ENCODE results near the gene LRRK1.

The LRRK1 gene

DNA sequence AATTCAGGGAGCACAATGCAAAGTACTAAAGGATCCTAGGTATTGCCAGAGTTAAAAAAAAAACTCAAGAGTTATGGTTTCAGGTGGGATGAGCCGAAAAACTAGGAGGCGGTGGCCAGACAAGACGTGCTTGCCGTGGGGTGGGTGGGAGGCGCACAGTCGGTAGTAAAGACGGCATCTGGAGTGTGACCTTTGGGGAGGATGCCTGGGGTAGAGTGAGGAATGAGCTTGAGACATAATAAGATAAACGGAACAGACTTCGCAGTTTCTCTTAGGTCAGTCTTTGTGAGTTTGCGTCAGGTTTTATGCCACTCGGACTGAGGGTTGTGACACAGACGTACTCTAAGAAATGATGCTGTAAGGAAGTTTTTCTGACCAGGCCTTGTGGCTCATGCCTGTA lies 139.6 kb downstream of the LRRK1 start:
- no peak for DNase-seq
- Histone ChIP-seq H3K36me3 (no peaks in the 10 kb centered on the region), H3K4me1 (no peaks in the 10 kb centered on the region), H3K27me3 (no peaks in the 10 kb centered on the region), H3K9me3 (no peaks in the 10 kb centered on the region), H3K4me3 (ENCODE audit: low read depth, low read length) (no peak overlapping the region)
- TF ChIP-seq, protein P1, sequence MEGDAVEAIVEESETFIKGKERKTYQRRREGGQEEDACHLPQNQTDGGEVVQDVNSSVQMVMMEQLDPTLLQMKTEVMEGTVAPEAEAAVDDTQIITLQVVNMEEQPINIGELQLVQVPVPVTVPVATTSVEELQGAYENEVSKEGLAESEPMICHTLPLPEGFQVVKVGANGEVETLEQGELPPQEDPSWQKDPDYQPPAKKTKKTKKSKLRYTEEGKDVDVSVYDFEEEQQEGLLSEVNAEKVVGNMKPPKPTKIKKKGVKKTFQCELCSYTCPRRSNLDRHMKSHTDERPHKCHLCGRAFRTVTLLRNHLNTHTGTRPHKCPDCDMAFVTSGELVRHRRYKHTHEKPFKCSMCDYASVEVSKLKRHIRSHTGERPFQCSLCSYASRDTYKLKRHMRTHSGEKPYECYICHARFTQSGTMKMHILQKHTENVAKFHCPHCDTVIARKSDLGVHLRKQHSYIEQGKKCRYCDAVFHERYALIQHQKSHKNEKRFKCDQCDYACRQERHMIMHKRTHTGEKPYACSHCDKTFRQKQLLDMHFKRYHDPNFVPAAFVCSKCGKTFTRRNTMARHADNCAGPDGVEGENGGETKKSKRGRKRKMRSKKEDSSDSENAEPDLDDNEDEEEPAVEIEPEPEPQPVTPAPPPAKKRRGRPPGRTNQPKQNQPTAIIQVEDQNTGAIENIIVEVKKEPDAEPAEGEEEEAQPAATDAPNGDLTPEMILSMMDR (IDR thresholded peaks at IDR 0.05; ENCODE audit: low read depth, low read length), result no peak

DNA sequence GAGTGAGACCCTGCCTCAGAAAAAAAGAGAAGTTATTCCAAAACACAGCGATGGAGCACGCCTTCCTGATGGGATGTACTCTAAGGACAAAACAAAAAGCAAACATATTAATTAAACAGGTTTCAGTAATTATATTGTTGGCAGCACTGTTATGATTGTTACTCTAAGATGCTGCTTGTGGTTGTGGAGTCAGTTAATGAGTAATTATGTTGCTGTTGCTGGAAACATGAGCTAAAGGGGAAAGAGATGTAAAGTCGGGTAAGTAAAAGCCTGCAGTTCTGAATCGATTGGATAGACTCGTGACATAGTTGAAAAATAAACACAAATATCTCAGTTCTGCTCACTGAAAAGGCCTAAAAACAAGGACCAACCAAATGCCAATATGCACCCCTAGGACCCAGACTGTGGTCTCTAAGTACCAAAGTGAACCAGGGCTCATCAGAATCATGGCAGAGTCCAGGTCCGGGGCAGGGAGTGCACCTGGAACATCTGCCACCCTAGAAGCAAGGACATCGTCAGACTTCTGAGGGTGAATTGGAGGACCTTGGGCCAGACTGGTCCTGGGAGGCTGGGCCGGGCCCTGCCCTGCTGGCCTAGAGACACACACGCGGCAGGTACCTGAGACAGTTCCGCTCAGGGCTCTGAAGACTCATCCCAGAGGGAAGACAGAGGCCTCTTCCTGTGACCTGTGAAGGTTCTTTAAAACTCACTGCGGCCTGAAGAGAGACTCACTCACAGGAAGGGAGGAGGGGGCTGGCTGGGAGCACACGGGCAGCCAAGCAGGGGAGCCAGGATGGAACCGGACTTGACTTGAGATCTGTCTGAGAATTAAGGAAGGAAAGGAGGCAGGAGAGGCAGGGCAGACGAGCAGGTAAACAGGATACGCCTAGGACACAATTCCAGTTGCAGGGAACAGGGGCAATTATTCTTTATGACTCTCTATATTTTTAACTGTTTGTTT lies 140.5 kb downstream of the LRRK1 start:
- TF ChIP-seq, protein P1 (IDR thresholded peaks at IDR 0.05; ENCODE audit: low read depth, low read length), result no peak
- DNase-seq, result no peak
- H3K27me3 ChIP-seq, result no peaks in the 10 kb centered on the region
- no peaks in the 10 kb centered on the region for H3K9me3 ChIP-seq
- no peaks in the 10 kb centered on the region for H3K36me3 ChIP-seq
- no peak overlapping the region for H3K4me3 ChIP-seq (ENCODE audit: low read depth, low read length)
- no peaks in the 10 kb centered on the region; the same call in 1 of the 2 replicates for H3K4me1 ChIP-seq

DNA sequence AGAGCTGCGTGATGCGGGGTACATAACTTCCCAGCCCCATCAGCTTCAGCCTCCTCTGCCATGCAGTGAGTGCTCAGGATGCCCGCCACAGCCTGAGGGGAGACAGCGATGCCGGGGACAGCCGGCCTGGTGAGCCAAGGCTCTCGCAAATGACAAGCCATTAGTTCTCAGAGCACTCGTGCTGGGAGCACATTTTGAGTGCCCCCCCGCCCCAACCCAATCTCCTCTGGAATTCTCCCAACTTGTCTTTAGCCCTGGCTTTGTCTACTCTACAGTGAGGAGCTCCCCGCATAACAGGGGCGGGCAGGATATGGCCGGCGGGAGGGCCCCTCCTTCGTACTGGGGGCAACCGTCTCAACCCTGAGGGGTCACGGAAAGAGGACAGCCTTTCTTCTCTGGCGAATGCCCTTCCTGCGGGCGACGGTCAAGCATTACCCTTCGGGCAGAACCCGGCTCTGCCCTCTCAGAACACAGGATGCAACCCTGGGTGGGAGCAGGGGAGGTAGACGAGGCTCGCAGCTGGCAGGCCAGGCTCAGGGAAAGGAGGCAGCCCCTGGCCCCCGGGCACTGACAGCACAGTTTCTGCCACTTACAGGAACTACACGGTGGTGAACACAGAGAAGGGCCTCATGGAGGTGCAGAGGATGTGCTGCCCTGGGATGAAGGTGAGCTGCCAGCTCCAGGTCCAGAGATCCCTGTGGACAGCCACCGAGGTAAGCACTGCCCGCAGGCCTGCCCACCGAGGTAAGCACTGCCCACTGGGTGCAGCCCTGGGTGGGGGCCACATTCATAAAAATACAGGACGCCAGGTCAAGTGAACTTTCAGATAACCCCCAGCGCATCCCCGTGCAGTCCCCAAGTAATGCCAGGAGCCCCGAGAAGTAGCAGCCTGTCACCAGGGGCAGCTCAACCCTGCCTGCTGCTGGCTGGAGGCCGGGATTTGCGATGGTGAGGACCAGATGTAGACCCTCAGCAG lies 141.7 kb downstream of the LRRK1 start:
- TF ChIP-seq, protein P1 (IDR thresholded peaks at IDR 0.05; ENCODE audit: low read depth, low read length), result no peak
- Histone ChIP-seq H3K9me3 (no peaks in the 10 kb centered on the region), H3K4me3 (ENCODE audit: low read depth, low read length) (no peak overlapping the region), H3K36me3 (no peaks in the 10 kb centered on the region), H3K27me3 (no peaks in the 10 kb centered on the region), H3K4me1 (no peaks in the 10 kb centered on the region; the same call in 1 of the 2 replicates)
- no peak for DNase-seq

DNA sequence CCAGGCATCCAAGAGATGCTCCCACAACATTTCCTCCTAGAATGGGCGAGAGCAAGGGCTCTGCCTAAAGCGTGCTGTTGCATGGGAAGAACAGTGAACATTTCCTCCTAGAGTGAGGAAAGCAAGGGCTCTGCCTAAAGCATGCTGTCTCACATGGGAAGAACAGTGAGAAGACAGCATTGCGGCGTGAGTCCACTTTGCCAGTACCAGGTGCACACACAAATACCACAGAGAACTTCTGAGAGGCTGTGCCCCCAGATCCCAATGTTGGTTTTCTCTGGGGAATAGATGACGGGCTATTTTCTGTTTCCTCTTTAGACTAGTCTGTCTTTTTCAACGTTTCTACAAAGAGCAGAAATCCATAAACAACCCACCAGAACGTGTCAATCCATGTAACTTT lies 142.9 kb downstream of the LRRK1 start:
- DNase-seq, result no peak
- Histone ChIP-seq H3K4me3 (ENCODE audit: low read depth, low read length) (no peak overlapping the region), H3K27me3 (no peaks in the 10 kb centered on the region), H3K9me3 (no peaks in the 10 kb centered on the region), H3K4me1 (peaks cover 4% of the 10 kb centered on the region; the same call in 1 of the 2 replicates), H3K36me3 (no peaks in the 10 kb centered on the region)
- TF ChIP-seq, protein P1 (IDR thresholded peaks at IDR 0.05; ENCODE audit: low read depth, low read length), result no peak

DNA sequence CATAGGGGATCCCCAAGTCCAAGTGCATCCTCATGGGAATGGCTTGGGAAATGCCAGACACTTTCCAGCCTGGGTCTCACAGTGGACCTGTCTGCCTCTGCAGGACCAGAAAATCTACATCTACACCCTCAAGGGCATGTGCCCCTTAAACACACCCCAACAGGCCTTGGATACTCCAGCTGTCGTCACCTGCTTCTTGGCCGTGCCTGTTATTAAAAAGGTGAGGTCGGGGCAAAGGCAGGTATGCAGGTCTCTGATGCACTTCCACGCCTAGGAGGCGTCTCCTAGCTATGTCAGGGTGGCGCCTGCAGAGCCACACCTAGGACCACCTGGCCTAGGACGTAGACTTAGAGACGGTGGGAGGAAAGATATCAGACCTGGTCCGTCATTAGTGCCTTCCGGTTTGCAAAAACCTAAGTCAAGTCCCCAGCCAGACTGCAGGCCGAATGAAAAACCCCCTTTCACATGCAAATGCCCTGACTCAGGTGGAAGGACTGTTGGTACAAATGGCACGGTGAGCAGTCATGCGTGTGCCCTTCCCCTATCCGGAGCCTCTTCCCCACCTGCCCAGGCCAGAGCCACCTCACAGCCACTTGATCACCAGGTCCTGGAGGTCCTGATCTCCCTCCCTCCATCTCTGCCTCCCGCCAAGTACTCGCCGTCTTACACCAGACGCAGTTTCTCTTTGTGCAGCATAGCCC lies 143.5 kb downstream of the LRRK1 start:
- Histone ChIP-seq H3K36me3 (no peaks in the 10 kb centered on the region), H3K4me1 (peaks cover 4% of the 10 kb centered on the region; the same call in 1 of the 2 replicates), H3K27me3 (no peaks in the 10 kb centered on the region), H3K9me3 (no peaks in the 10 kb centered on the region), H3K4me3 (ENCODE audit: low read depth, low read length) (no peak overlapping the region)
- DNase-seq, result no peak
- TF ChIP-seq, protein P1 (IDR thresholded peaks at IDR 0.05; ENCODE audit: low read depth, low read length), result no peak
